Activated CD4-positive, alpha-beta T cell treated with anti-CD3 and anti-CD28 coated beads, Interleukin-2, amount 10 ng/mL, durations not matched to agents 7 days and 5 days (primary cell): ENCODE data around the gene FAM222B. TPM values are rescaled to one million over a fixed set of nuclear protein-coding genes. Genes with fewer than 3 reads are reported as not detected.

Source experiments
- CTCF ChIA-PET: fragments of 350-600 bp; sonication (Branson Sonifier 250); formaldehyde crosslinking; loops from one replicate; lab custom pipeline; 2021; ENCODE audit warnings: antibody characterized with exemption; lab: Charles Lee
- POLR2A ChIA-PET: fragments of 350-600 bp; sonication (Branson Sonifier 250); formaldehyde crosslinking; loops from one replicate; lab custom pipeline; 2021; ENCODE audit warnings: antibody characterized with exemption; lab: Charles Lee
- DNase-seq: peaks from one replicate; pipeline ENCODE4 v3.0.0-alpha.2; 2020
- H3K27ac Mint-ChIP-seq: one replicate; pipeline ENCODE4 v1.8.0; 2021; ENCODE audit warnings: mild to moderate bottlenecking, moderate library complexity, mixed read lengths
- H3K27me3 Mint-ChIP-seq: one replicate; pipeline ENCODE4 v1.8.0; 2021; ENCODE audit warnings: mixed read lengths
- H3K36me3 Mint-ChIP-seq: one replicate; pipeline ENCODE4 v1.8.0; 2021; ENCODE audit warnings: low read depth, mixed read lengths
- H3K4me1 Mint-ChIP-seq: one replicate; pipeline ENCODE4 v1.8.0; 2021; ENCODE audit warnings: mixed read lengths
- H3K4me3 Mint-ChIP-seq: one replicate; pipeline ENCODE4 v1.8.0; 2021; ENCODE audit warnings: mild to moderate bottlenecking, moderate library complexity, mixed read lengths
- H3K9me3 Mint-ChIP-seq: one replicate; pipeline ENCODE4 v1.8.0; 2021; ENCODE audit warnings: mixed read lengths
- total RNA-seq, 2 experiments: library from RNA; stranded (reverse); gene quantifications; one replicate each; pipeline ENCODE4 v1.2.3, GENCODE V29; 2021

FAM222B gene
- total RNA-seq, 2 experiments from 2014 or later = 15.7 to 17.9 TPM

GRCh38 chr17:28718333-28719020, 124.1 kb downstream of the FAM222B start:
- H3K4me1 Mint-ChIP-seq = peaks cover 42% of the 10 kb centered on the region
- POLR2A ChIA-PET = interaction anchor here (1.0 kb wide), 1 partner anchor 57 kb away, joined by 3 read pairs; the partner anchor contains the start of genes SDF2 and SUPT6H

GRCh38 chr17:28717578-28718332, 124.8 kb downstream of the FAM222B start, which contains the start of gene RAB34:
Gene RAB34, minus strand, starts transcription at chr17:28717868. Its CDS starts 602 bp downstream, at chr17:28717266.
- Mint-ChIP-seq H3K9me3 (no peaks in the 10 kb centered on the region), H3K27ac (peak within 1 kb of the TSS; percentile 82), H3K36me3 (peaks cover 28% of the 10 kb centered on the region), H3K27me3 (peaks cover 13% of the 10 kb centered on the region), H3K4me1 (peaks cover 38% of the 10 kb centered on the region), H3K4me3 (peak within 1 kb of the TSS; percentile 70)
- CTCF ChIA-PET = interaction anchor here (2.5 to 7.7 kb wide), 2 partner anchors 10 to 32 kb away, joined by 13 to 69 read pairs; partner anchors contain the start of genes NEK8 and TLCD1
- no peak for DNase-seq
- POLR2A ChIA-PET = no interaction called here

More at GRCh38 chr17:28718333-28719020, 124.1 kb downstream of the FAM222B start:
- peaks cover 13% of the 10 kb centered on the region for H3K27me3 Mint-ChIP-seq
- H3K36me3 Mint-ChIP-seq = peaks cover 34% of the 10 kb centered on the region
- CTCF ChIA-PET = interaction anchor here (2.5 kb wide), 1 partner anchor 31 kb away, joined by 13 read pairs; no protein-coding TSS in a partner anchor
- no peaks in the 10 kb centered on the region for H3K9me3 Mint-ChIP-seq
- H3K27ac Mint-ChIP-seq = peak overlapping the region; percentile 82
- DNase-seq = no peak
- H3K4me3 Mint-ChIP-seq = peak overlapping the region; percentile 70

- H3K36me3 Mint-ChIP-seq = peaks cover 20% of the 10 kb centered on the region
- H3K4me1 Mint-ChIP-seq = peaks cover 36% of the 10 kb centered on the region
- ChIA-PET CTCF (interaction anchor here (0.9 to 7.7 kb wide), 3 partner anchors 9 to 70 kb away, joined by 3 to 69 read pairs (median 4); partner anchors contain the start of genes NEK8 and TLCD1), POLR2A (no interaction called here)
- H3K27ac Mint-ChIP-seq = no peak overlapping the region
- H3K27me3 Mint-ChIP-seq = peaks cover 13% of the 10 kb centered on the region
- H3K9me3 Mint-ChIP-seq = no peaks in the 10 kb centered on the region
- peak overlapping the region; percentile 60 for H3K4me3 Mint-ChIP-seq
- DNase-seq = no peak
These were observed 125.6 kb downstream of the FAM222B start for GRCh38 chr17:28716740-28717577.

GRCh38 chr17:28715217-28715616, 127.4 kb downstream of the FAM222B start:
- DNase-seq = no peak
- POLR2A ChIA-PET = no interaction called here
- peaks cover 13% of the 10 kb centered on the region for H3K27me3 Mint-ChIP-seq
- H3K27ac Mint-ChIP-seq = no peak overlapping the region
- H3K36me3 Mint-ChIP-seq = peaks cover 5% of the 10 kb centered on the region
- peaks cover 35% of the 10 kb centered on the region for H3K4me1 Mint-ChIP-seq
- CTCF ChIA-PET = interaction anchor here (1.0 to 7.7 kb wide), 5 partner anchors 12 to 250 kb away, joined by 3 to 69 read pairs (median 4); partner anchors contain the start of genes NEK8 and TLCD1
- no peak overlapping the region for H3K4me3 Mint-ChIP-seq
- no peaks in the 10 kb centered on the region for H3K9me3 Mint-ChIP-seq

GRCh38 chr17:28714281-28714680, 128.3 kb downstream of the FAM222B start:
- no peaks in the 10 kb centered on the region for H3K36me3 Mint-ChIP-seq
- peak overlapping the region; percentile 13 for H3K27ac Mint-ChIP-seq
- peaks cover 33% of the 10 kb centered on the region for H3K4me1 Mint-ChIP-seq
- no peak overlapping the region for H3K4me3 Mint-ChIP-seq
- ChIA-PET POLR2A (no interaction called here), CTCF (interaction anchor here (1.0 to 7.7 kb wide), 2 partner anchors 13 to 51 kb away, joined by 3 to 69 read pairs; partner anchors contain the start of genes NEK8 and TLCD1)
- no peak for DNase-seq
- H3K27me3 Mint-ChIP-seq = peaks cover 13% of the 10 kb centered on the region
- H3K9me3 Mint-ChIP-seq = no peaks in the 10 kb centered on the region

GRCh38 chr17:28712705-28713415, 129.7 kb downstream of the FAM222B start:
- Mint-ChIP-seq H3K36me3 (no peaks in the 10 kb centered on the region), H3K4me3 (peak overlapping the region; percentile 74), H3K27me3 (peaks cover 13% of the 10 kb centered on the region), H3K27ac (peak overlapping the region; percentile 94), H3K4me1 (peaks cover 22% of the 10 kb centered on the region), H3K9me3 (no peaks in the 10 kb centered on the region)
- POLR2A ChIA-PET = no interaction called here
- CTCF ChIA-PET = interaction anchor here (1.2 to 7.7 kb wide), 2 partner anchors 14 to 433 kb away, joined by 4 to 69 read pairs; partner anchors contain the start of genes NEK8 and TLCD1
- no peak for DNase-seq

- POLR2A ChIA-PET = no interaction called here
- peaks cover 13% of the 10 kb centered on the region for H3K27me3 Mint-ChIP-seq
- no peaks in the 10 kb centered on the region for H3K9me3 Mint-ChIP-seq
- H3K36me3 Mint-ChIP-seq = no peaks in the 10 kb centered on the region
- peak; percentile 70 for DNase-seq
- H3K4me3 Mint-ChIP-seq = peak overlapping the region; percentile 74
- H3K4me1 Mint-ChIP-seq = peaks cover 21% of the 10 kb centered on the region
- peak overlapping the region; percentile 94 for H3K27ac Mint-ChIP-seq
- CTCF ChIA-PET = interaction anchor here (0.8 to 7.7 kb wide), 5 partner anchors 7 to 433 kb away, joined by 3 to 69 read pairs (median 4); partner anchors contain the start of genes NEK8, RPL23A and TLCD1
These were observed 130.4 kb downstream of the FAM222B start for GRCh38 chr17:28712032-28712704.

- ChIA-PET POLR2A (interaction anchor here (1.0 kb wide), 1 partner anchor 50 kb away, joined by 3 read pairs; the partner anchor contains the start of genes SDF2 and SUPT6H), CTCF (interaction anchor here (0.6 to 7.7 kb wide), 12 partner anchors 8 to 434 kb away, joined by 3 to 69 read pairs (median 4); partner anchors contain the start of genes NEK8, RPL23A and TLCD1)
- H3K4me1 Mint-ChIP-seq = peaks cover 21% of the 10 kb centered on the region
- H3K9me3 Mint-ChIP-seq = no peaks in the 10 kb centered on the region
- H3K27me3 Mint-ChIP-seq = peaks cover 13% of the 10 kb centered on the region
- peak; percentile 47 for DNase-seq
- H3K27ac Mint-ChIP-seq = peak within 1 kb of the TSS; percentile 94
- no peaks in the 10 kb centered on the region for H3K36me3 Mint-ChIP-seq
- H3K4me3 Mint-ChIP-seq = peak within 1 kb of the TSS; percentile 74
These were observed 130.9 kb downstream of the FAM222B start, which contains the start of gene PROCA1 for GRCh38 chr17:28711723-28712031. Gene PROCA1, minus strand, starts transcription at chr17:28711888. Its CDS starts 228 bp downstream, at chr17:28711660.

GRCh38 chr17:28710861-28711722, 131.5 kb downstream of the FAM222B start:
- Mint-ChIP-seq H3K27me3 (peaks cover 13% of the 10 kb centered on the region), H3K27ac (peak overlapping the region; percentile 94), H3K36me3 (no peaks in the 10 kb centered on the region), H3K4me1 (peaks cover 21% of the 10 kb centered on the region), H3K9me3 (no peaks in the 10 kb centered on the region), H3K4me3 (peak overlapping the region; percentile 74)
- CTCF ChIA-PET = interaction anchor here (0.6 to 7.7 kb wide), 18 partner anchors 8 to 230 kb away, joined by 3 to 69 read pairs (median 3); partner anchors contain the start of genes NEK8, RPL23A and TLCD1
- POLR2A ChIA-PET = interaction anchor here (0.5 to 1.0 kb wide), 5 partner anchors 8 to 109 kb away, joined by 3 to 6 read pairs (median 4); partner anchors contain the start of genes RPL23A, SDF2 and SUPT6H
- peak; percentile 88 for DNase-seq

- H3K9me3 Mint-ChIP-seq = no peaks in the 10 kb centered on the region
- ChIA-PET POLR2A (no interaction called here), CTCF (interaction anchor here (0.6 to 1.1 kb wide), 4 partner anchors 9 to 138 kb away, joined by 3 to 4 read pairs (median 3); partner anchors contain the start of genes SDF2 and SUPT6H)
- no peak for DNase-seq
- H3K4me1 Mint-ChIP-seq = peaks cover 16% of the 10 kb centered on the region
- peaks cover 14% of the 10 kb centered on the region for H3K36me3 Mint-ChIP-seq
- no peak overlapping the region for H3K27ac Mint-ChIP-seq
- no peaks in the 10 kb centered on the region for H3K27me3 Mint-ChIP-seq
- H3K4me3 Mint-ChIP-seq = no peak overlapping the region
These were observed 135.3 kb downstream of the FAM222B start for GRCh38 chr17:28707339-28707720.
